Erythroblast (primary cell): ENCODE data around the gene ICA1L.
"Not testable (repeated sequence)": the region's sequence is repeated elsewhere in the genome, so short reads cannot be mapped to it uniquely, and the experiment has no call there.

Experiments
- DNase-seq, 2 experiments: peaks; one replicate each; lab custom pipeline; 2025; lab: John Stamatoyannopoulos, UW
- GATA1 ChIP-seq: IDR thresholded peaks from 2 replicates; pipeline ENCODE4 v1.6.1; 2011; ENCODE audit warnings: low read depth, mild to moderate bottlenecking, control low read depth, low read length, moderate library complexity
- POLR2A ChIP-seq: IDR thresholded peaks from 2 replicates; pipeline ENCODE4 v1.6.1; 2011; ENCODE audit warnings: mild to moderate bottlenecking, low read length

Gene ICA1L

GRCh38 chr2:202877699-202878098 is 6.1 kb upstream of the ICA1L start:
- DNase-seq: no peak
- TF ChIP-seq GATA1 (no peak), POLR2A (no peak)

- DNase-seq: peak; percentile 70 to 72
- no peak for TF ChIP-seq POLR2A
- no peak for TF ChIP-seq GATA1
These were observed 901 bp downstream of the ICA1L start for GRCh38 chr2:202870431-202871299.

GRCh38 chr2:202861987-202862386 is 9.6 kb downstream of the ICA1L start:
- no peak for DNase-seq
- TF ChIP-seq GATA1 (no peak), POLR2A (no peak)

- TF ChIP-seq GATA1 (no peak), POLR2A (no peak)
- DNase-seq: no peak
These were observed 13.0 kb downstream of the ICA1L start for GRCh38 chr2:202858601-202859000.

GRCh38 chr2:202849343-202849742 is 22.2 kb downstream of the ICA1L start:
- not testable (repeated sequence) for DNase-seq

- TF ChIP-seq POLR2A (no peak), GATA1 (no peak)
- DNase-seq: peak; percentile 16 to 21
These were observed 22.8 kb downstream of the ICA1L start for GRCh38 chr2:202848813-202849212.

- no peak for TF ChIP-seq GATA1
- TF ChIP-seq POLR2A: no peak
- DNase-seq: no peak
These were observed 23.7 kb downstream of the ICA1L start for GRCh38 chr2:202847693-202848524.

- no peak for TF ChIP-seq POLR2A
- TF ChIP-seq GATA1: no peak
These were observed 26.9 kb downstream of the ICA1L start for GRCh38 chr2:202844656-202845055.

GRCh38 chr2:202842690-202843089 is 28.9 kb downstream of the ICA1L start:
- no peak for DNase-seq
- TF ChIP-seq POLR2A (no peak), GATA1 (no peak)

More at GRCh38 chr2:202844656-202845055, 26.9 kb downstream of the ICA1L start:
- DNase-seq: no peak

- DNase-seq: peak in 1 of 2 experiments; percentile 8
- TF ChIP-seq POLR2A (no peak), GATA1 (no peak)
These were observed 30.3 kb downstream of the ICA1L start for GRCh38 chr2:202841090-202841867.

- peak; percentile 57 to 71 for DNase-seq
These were observed 40.0 kb downstream of the ICA1L start for GRCh38 chr2:202831242-202832220.

GRCh38 chr2:202824901-202825300 is 46.7 kb downstream of the ICA1L start:
- no peak for TF ChIP-seq POLR2A
- no peak for TF ChIP-seq GATA1
- DNase-seq: no peak

More at GRCh38 chr2:202831242-202832220, 40.0 kb downstream of the ICA1L start:
- TF ChIP-seq GATA1: no peak
- no peak for TF ChIP-seq POLR2A
